HCT116 (cell line): ENCODE measurements around the gene TMEM121.
"Not testable (repeated sequence)": the region's sequence is repeated elsewhere in the genome, so short reads cannot be mapped to it uniquely, and the experiment has no call there.

Experiments
- CTCF ChIP-seq, 3 experiments: fragments of 200-600 bp in 1 of 3; sonication (generic) in 1 of 3; IDR thresholded peaks in 2 of 3; conservative IDR thresholded peaks in 1 of 3; 2 replicates each; pipeline ENCODE4 v1.5.1; 2012 to 2017; ENCODE audit warnings: low read depth in 2 of 3, low read length in 2 of 3, antibody characterized with exemption in 1 of 3, borderline replicate concordance in 1 of 3, control low read depth in 1 of 3, mild to moderate bottlenecking in 1 of 3, mixed read lengths in 1 of 3, mixed run types in 1 of 3, moderate library complexity in 1 of 3; ENCODE audit not compliant: insufficient read depth in 1 of 3
- EGR1 ChIP-seq: IDR thresholded peaks from 2 replicates; pipeline ENCODE4 v1.6.1; 2012; ENCODE audit warnings: low read depth
- EZH2 ChIP-seq: fragments of 200-600 bp; sonication (generic); IDR thresholded peaks from 2 replicates; pipeline ENCODE4 v1.6.1; 2017; ENCODE audit warnings: antibody characterized with exemption, mixed run types
- EZH2phosphoT487 ChIP-seq: fragments of 200-600 bp; IDR thresholded peaks from 2 replicates; pipeline ENCODE4 v1.6.1; 2018; ENCODE audit warnings: antibody characterized with exemption, borderline replicate concordance
- FOSL1 ChIP-seq: IDR thresholded peaks from 2 replicates; pipeline ENCODE4 v1.6.1; 2012; ENCODE audit warnings: low read depth
- POLR2A ChIP-seq: IDR thresholded peaks from 2 replicates; pipeline ENCODE4 v1.7.0; 2011; ENCODE audit warnings: borderline replicate concordance; ENCODE audit not compliant: insufficient read depth, insufficient read length; ENCODE audit errors: extremely low read depth
- POLR2AphosphoS5 ChIP-seq: IDR thresholded peaks from 2 replicates; pipeline ENCODE4 v1.6.1; 2011; ENCODE audit warnings: mild to moderate bottlenecking, low read depth, low read length, moderate library complexity
- REST ChIP-seq: IDR thresholded peaks from 2 replicates; pipeline ENCODE4 v1.6.1; 2012; ENCODE audit warnings: low read depth
- SIN3A ChIP-seq: IDR thresholded peaks from 2 replicates; pipeline ENCODE4 v1.6.1; 2012; ENCODE audit warnings: low read depth
- TCF7L2 ChIP-seq: IDR thresholded peaks from 2 replicates; pipeline ENCODE4 v1.7.0; 2011; ENCODE audit warnings: borderline replicate concordance, inconsistent platforms; ENCODE audit not compliant: insufficient read depth, insufficient read length; ENCODE audit errors: extremely low read depth
- ZBTB33 ChIP-seq: IDR thresholded peaks from 2 replicates; pipeline ENCODE4 v1.6.1; 2011; ENCODE audit warnings: mild to moderate bottlenecking, low read length, moderate library complexity; ENCODE audit not compliant: insufficient replicate concordance; ENCODE audit errors: extremely low read depth

- TF ChIP-seq POLR2A; CTCF (IDR thresholded peaks at IDR 0.05 in 2 of 3, conservative IDR thresholded peaks at IDR 0.05 in 1 of 3; ENCODE audit: borderline replicate concordance in 1 of 3, insufficient read depth in 1 of 3, low read depth in 2 of 3, low read length in 2 of 3); POLR2AphosphoS5; TCF7L2; EZH2; ZBTB33; SIN3A; REST; EZH2phosphoT487; FOSL1; EGR1: not testable (repeated sequence)
These were observed 38.2 kb downstream of the TMEM121 start for GRCh38 chr14:105564536-105564935.
